ENCODE results near the gene TPST1.

- TF ChIP-seq SUZ12 (IDR thresholded peaks at IDR 0.05; ENCODE audit: extremely low read depth, insufficient read depth, insufficient read length) (no peak), ZNF274 (IDR thresholded peaks at IDR 0.05; ENCODE audit: low read depth, low read length) (no peak), YY1 (IDR thresholded peaks at IDR 0.05; ENCODE audit: insufficient read depth, insufficient read length) (no peak)
These were observed 8.5 kb downstream of the TPST1 start for GRCh38 chr7:66213637-66214036.
